ENCODE results near the gene ZNF45.
"Not testable (repeated sequence)": the region's sequence is repeated elsewhere in the genome, so short reads cannot be mapped to it uniquely, and the experiment has no call there.

Gene ZNF45

DNA sequence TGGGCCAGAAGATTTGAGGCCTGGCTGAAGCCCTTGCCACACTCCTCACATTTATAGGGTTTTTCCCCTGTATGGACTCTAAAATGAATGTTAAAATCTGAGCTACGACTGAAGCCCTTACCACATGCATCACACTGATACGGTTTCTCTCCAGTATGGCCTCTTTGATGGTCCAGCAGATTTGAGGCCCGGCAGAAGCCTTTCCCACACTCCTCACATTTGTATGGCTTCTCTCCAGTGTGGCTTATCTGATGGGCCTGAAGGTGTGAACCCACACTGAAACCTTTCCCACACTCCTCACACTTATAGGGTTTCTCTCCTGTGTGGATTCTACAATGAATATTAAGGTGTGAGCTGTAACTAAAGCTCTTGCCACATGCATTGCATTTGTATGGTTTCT lies 21.0 kb downstream of the ZNF45 start:
- no peak for DNase-seq (ENCODE audit: low read depth in 1 of 2, low spot score in 1 of 2)

DNA sequence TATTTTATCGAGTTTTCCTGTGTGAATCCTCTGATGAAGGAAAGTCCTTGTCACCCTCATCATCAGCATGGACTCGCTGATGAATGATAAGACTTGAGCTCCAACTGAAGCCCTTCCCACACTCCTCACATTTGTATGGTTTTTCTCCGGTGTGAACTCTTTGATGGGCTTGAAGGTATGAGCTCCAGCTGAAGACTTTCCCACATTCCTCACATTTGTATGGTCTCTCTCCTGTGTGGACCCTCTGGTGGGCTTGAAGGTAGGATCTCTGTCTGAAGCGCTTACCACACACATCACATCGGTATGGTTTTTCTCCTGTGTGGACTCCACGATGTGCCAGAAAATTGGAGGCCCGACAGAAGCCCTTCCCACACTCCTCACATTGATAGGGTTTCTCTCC lies 21.7 kb downstream of the ZNF45 start:
- no peak for DNase-seq (ENCODE audit: low read depth in 1 of 2, low spot score in 1 of 2)

DNA sequence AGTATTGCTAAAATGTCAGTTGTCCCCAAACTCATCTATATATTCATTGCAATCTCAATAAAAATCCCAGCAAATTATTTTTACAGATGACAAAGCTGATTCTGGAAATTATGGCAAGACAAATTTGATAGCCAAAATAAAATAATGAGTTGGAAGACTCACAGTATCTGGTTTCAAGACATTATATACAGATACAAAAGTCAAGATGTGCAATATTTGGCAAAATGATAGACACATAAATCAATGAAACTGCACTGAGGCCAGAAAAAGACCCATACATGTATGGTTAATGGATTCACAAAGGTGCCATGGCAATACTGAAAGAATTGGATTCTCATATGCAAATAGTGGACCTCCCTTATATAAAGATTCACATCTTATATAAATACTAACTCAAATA lies 24.2 kb downstream of the ZNF45 start:
- DNase-seq (ENCODE audit: low read depth in 1 of 2, low spot score in 1 of 2), result no peak

- DNase-seq (ENCODE audit: low read depth in 1 of 2, low spot score in 1 of 2), result no peak
These were observed 26.4 kb downstream of the ZNF45 start for GRCh38 chr19:43908659-43909058.

GRCh38 chr19:43906774-43907173 lies 28.3 kb downstream of the ZNF45 start:
- no peak for DNase-seq (ENCODE audit: low read depth in 1 of 2, low spot score in 1 of 2)

DNA sequence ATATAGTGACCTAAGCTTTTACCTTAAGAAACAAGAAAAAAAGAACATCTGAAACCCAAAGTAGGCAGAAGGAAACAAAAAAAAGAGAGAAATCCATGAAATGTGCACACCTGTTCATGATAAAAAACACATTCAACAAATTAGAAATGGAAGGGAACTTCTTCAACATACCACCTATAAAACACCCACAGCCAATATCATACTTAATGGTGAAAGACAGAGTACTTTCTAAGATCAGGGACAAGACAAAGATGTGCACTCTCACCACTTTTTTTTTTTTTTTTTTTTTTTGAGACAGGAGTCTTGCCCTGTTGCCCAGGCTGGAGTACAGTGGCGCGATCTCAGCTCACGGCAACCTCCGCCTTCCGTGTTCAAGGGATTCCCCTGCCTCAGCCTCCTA lies 29.2 kb downstream of the ZNF45 start:
- DNase-seq (ENCODE audit: low read depth in 1 of 2, low spot score in 1 of 2), result no peak

GRCh38 chr19:43902399-43902798 lies 32.7 kb downstream of the ZNF45 start:
- no peak for DNase-seq (ENCODE audit: low read depth in 1 of 2, low spot score in 1 of 2)

GRCh38 chr19:43901395-43902390 lies 33.4 kb downstream of the ZNF45 start:
- DNase-seq (ENCODE audit: low read depth in 1 of 2, low spot score in 1 of 2), result peak; percentile 30 to 46

DNA sequence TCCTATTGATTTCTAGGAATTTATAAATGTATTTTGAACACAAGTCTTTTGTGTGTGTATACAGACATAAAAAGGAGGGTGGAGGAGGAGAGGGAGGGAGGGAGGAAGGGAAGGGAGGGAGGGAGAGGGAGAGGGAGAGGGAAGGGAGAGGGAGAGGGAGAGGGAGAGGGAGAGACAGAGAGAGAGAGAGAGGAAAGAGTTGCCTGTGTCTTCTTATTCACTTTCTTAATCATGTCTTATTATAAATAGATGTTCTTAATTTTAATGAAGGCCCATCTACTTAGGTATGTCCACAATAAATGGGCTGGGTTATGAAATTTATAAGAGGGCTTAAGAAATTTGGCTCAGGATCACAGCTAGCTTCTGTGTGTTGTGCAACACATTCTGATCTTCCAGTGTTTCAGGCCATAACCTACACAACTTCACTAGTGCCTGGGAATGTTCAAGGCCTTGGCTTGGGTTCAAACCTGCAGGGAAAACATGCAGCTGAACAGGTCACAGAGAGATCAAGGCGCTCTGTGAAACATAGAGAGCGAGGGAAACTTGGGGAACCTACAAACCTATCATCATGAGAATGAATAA lies 39.3 kb downstream of the ZNF45 start:
- no peak for DNase-seq (ENCODE audit: low read depth in 1 of 2, low spot score in 1 of 2)

DNA sequence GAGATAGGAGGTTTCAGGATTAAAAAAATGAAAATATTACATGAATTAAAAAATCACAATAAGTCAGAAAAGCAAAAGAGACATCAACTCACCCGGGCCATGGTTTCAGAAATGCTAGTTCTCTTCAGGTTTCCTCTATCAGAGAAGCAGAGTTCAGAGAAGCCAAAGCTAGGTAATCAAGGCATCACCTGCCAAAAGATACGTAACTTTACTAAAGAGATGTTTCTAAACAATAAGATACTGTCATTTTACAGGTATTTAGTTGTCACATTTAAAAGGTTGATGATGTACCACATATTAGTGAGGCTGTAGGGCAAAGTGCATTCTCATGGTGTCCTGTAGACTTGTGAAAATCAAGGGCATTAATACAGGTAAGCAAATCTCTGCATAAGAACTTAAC lies 51.2 kb downstream of the ZNF45 start, which contains the start of gene ZNF404:
Gene ZNF404, minus strand, starts transcription at position 101 of the 400 bp plus-strand sequence.
- no peak for DNase-seq (ENCODE audit: low read depth in 1 of 2, low spot score in 1 of 2)

DNA sequence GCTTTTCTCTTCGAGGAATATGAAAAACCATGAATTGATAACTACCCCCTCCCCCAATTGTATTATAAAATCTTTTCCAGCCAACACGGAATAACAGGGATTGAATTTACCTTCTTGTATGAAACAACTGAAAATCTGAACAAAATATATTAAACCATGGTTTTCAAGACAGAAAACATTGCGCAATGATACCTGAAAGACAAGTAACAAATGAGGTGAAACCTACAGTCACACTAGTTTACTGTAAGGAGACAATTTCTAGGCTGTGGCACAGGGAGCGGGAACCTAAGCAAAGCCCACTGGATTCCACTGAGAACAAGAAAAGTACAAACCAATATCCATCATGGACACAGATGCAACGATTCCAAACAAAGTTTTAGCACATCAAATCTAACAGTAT lies 54.6 kb downstream of the ZNF45 start:
- DNase-seq (ENCODE audit: low read depth in 1 of 2, low spot score in 1 of 2), result no peak

DNA sequence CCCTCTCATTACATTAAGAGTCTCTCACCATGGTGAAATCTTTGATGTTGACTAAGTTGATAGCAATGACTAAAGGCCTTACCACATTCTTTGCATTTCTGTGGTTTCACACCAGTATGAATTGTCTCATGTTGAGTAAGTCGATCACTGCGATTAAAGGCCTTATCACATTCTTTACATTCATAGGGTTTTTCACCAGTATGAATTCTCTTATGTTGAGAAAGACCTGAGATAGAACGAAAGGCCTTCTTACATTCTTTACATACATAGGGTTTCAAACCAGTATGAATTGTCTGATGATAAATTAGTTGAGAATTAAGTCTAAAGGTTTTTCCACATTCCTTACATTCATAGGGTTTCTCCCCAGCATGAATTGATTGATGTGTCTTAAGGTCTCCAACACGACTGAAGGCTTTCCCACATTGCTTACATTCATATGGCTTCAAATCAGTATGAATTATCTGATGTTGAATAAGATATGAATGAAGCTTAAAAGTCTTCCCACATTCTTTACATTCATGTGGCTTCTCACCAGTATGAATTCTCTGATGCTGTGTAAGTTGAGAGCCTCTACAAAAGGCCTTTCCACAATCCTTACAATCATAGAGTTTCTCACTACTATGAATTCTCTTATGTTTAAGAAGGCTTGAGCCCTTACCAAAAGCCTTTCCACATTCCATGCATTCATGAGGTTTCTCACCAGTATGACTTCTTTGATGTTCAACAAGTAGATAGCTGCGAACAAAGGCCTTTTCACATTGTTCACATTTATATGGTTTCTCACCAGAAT lies 62.3 kb downstream of the ZNF45 start:
- no peak for DNase-seq (ENCODE audit: low read depth in 1 of 2, low spot score in 1 of 2)

GRCh38 chr19:43866923-43867322 lies 68.2 kb downstream of the ZNF45 start:
- DNase-seq (ENCODE audit: low read depth in 1 of 2, low spot score in 1 of 2), result not testable (repeated sequence)

Data from activated CD4-positive, alpha-beta T cell treated with anti-CD3 and anti-CD28 coated beads, Interleukin-2, amount 50 U/mL, for 24 hours (primary cell).